ENCODE data around the gene ZACN. TPM values are rescaled to one million over a fixed set of nuclear protein-coding genes. Genes with fewer than 3 reads are reported as not detected.

The ZACN gene
- total and polyA plus RNA-seq, 2 experiments from 2014 or later: 21.2 TPM; not detected in 1

- 1% methylated on average over 57 of the region's 57 CpGs for WGBS (ENCODE audit: low lambda C conversion rate, missing lambda C conversion rate)
- Histone ChIP-seq H3K27me3 (peaks cover 39% of the 10 kb centered on the region), H3K9me3 (ENCODE audit: low read depth) (no peaks in the 10 kb centered on the region), H3K4me1 (ENCODE audit: insufficient read depth) (peaks cover 23% of the 10 kb centered on the region), H4K20me1 (ENCODE audit: insufficient read depth, poor library complexity, severe bottlenecking) (peaks cover 18% of the 10 kb centered on the region), H3K27ac (peak within 1 kb of the TSS; percentile 74), H3K36me3 (replicated peaks; ENCODE audit: insufficient read depth, low read depth) (no peaks in the 10 kb centered on the region), H3K9me2 (replicated peaks; ENCODE audit: insufficient read depth) (no peaks in the 10 kb centered on the region), H3K4me2 (peak within 1 kb of the TSS; percentile 92), H3K79me2 (peaks cover 45% of the 10 kb centered on the region), H2AFZ (peak within 1 kb of the TSS; percentile 91), H3K4me3 (peak within 1 kb of the TSS; percentile 82)
- TF ChIP-seq EZH2 (IDR thresholded peaks at IDR 0.05; ENCODE audit: borderline replicate concordance) (no peak), CTCF (IDR thresholded peaks at IDR 0.05; ENCODE audit: poor library complexity) (no peak), EZH2phosphoT487 (IDR thresholded peaks at IDR 0.05; ENCODE audit: low read depth, severe bottlenecking, unreplicated experiment) (no peak)
- DNase-seq (ENCODE audit: low spot score): peak; percentile 96
Observed at GRCh38 chr17:76072148-76072858, 6.7 kb upstream of the ZACN start, which contains the start of gene SRP68. SRP68 (minus strand) TSS chr17:76072517; CDS start chr17:76072491, 26 bp downstream.

DNA sequence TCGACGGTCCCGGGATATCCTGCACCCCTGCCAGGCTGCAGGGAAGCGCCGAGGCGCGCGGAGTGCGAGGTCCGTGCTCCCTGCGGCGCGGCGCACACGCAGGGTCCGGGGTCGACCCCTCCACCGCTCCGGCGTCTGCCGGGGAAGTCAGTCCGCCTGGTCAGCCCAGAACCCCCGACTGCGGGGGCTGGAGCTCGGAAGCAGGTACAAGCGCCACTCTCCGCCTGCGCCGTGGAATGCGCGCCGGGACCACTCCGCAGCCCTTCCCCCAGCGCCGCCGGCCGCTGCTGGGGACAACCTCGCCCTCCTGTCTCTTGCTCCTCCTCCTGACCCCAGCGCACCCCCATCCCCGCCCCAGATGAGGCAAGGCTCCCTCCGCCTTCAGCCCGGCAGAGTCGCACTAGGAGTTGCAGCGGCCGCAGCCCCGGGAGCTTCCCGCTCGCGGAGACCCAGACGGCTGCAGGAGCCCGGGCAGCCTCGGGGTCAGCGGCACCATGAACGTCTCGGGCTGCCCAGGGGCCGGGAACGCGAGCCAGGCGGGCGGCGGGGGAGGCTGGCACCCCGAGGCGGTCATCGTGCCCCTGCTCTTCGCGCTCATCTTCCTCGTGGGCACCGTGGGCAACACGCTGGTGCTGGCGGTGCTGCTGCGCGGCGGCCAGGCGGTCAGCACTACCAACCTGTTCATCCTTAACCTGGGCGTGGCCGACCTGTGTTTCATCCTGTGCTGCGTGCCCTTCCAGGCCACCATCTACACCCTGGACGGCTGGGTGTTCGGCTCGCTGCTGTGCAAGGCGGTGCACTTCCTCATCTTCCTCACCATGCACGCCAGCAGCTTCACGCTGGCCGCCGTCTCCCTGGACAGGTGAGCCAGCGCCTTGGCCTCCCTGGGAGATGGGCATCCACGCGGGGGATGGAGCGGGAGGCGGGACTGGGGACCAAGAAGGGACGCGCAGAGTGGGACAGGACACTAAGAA, 4.3 kb upstream of the ZACN start, which contains the start of gene GALR2:
GALR2 (plus strand) TSS at position 392 of the 974 bp plus-strand sequence; CDS start at position 495, 103 bp downstream.
- Histone ChIP-seq H3K4me2 (peak within 1 kb of the TSS; percentile 73), H2AFZ (no peak within 1 kb of the TSS), H3K79me2 (peaks cover 26% of the 10 kb centered on the region), H3K27ac (no peak within 1 kb of the TSS), H4K20me1 (ENCODE audit: insufficient read depth, poor library complexity, severe bottlenecking) (peaks cover 7% of the 10 kb centered on the region), H3K36me3 (replicated peaks; ENCODE audit: insufficient read depth, low read depth) (no peaks in the 10 kb centered on the region), H3K4me1 (ENCODE audit: insufficient read depth) (peaks cover 24% of the 10 kb centered on the region), H3K9me2 (replicated peaks; ENCODE audit: insufficient read depth) (no peaks in the 10 kb centered on the region), H3K27me3 (peaks cover 63% of the 10 kb centered on the region), H3K4me3 (no peak within 1 kb of the TSS), H3K9me3 (ENCODE audit: low read depth) (no peaks in the 10 kb centered on the region)
- TF ChIP-seq CTCF (IDR thresholded peaks at IDR 0.05; ENCODE audit: poor library complexity): no peak
- peak; percentile 7 for TF ChIP-seq EZH2phosphoT487 (IDR thresholded peaks at IDR 0.05; ENCODE audit: low read depth, severe bottlenecking, unreplicated experiment)
- peak; percentile 53 for TF ChIP-seq EZH2 (IDR thresholded peaks at IDR 0.05; ENCODE audit: borderline replicate concordance)
- peak; percentile 2 for DNase-seq (ENCODE audit: low spot score)
- WGBS (ENCODE audit: low lambda C conversion rate, missing lambda C conversion rate): 3% methylated on average over 74 of the region's 92 CpGs

DNA sequence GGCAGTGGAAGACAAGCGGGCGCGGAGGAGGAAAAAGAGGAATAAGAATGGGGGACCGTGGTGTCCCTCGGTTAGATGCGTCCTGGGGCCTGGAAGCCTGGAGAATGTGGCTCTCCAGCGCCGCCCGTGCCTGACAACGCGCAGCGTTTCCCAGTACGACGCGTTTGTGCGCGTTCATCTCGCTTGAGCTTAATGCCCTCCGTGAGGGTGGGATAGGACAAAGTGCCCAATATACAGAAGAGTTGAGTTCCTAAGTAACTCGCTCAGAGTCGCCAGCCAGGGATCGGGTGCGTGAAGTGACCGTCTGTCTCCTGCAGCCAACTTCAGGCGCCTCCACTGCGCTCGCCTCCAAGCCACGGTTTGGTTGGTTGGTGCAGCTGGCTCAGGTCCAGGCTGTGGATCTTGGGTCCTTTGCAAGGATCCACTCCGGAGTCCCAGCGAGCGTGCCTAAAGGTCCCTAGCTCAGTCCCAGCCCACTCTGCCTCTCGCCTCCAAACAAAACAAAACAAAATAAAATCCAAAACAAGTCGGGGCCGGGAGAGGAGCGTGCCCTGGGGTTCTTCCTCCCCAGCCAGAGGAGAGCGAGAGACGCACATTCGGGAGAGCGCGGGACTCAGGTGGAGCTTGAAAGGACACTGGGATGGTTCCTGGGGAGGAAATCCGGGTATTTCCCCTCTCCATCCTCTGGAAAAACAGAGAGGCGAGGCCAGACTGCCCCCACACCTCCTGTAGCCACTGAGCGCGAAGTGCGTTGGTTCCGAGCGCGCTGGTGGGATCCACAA, 3.4 kb upstream of the ZACN start:
- H4K20me1 ChIP-seq (ENCODE audit: insufficient read depth, poor library complexity, severe bottlenecking): peaks cover 7% of the 10 kb centered on the region
- H3K9me3 ChIP-seq (ENCODE audit: low read depth): no peaks in the 10 kb centered on the region
- no peaks in the 10 kb centered on the region for H3K9me2 ChIP-seq (replicated peaks; ENCODE audit: insufficient read depth)
- H3K4me2 ChIP-seq: peak overlapping the region; percentile 73
- 10% methylated on average over 45 of the region's 48 CpGs for WGBS (ENCODE audit: low lambda C conversion rate, missing lambda C conversion rate)
- no peak overlapping the region for H3K4me3 ChIP-seq
- H3K4me1 ChIP-seq (ENCODE audit: insufficient read depth): peaks cover 32% of the 10 kb centered on the region
- H2AFZ ChIP-seq: no peak overlapping the region
- H3K79me2 ChIP-seq: peaks cover 17% of the 10 kb centered on the region
- no peak for DNase-seq (ENCODE audit: low spot score)
- TF ChIP-seq EZH2phosphoT487 (IDR thresholded peaks at IDR 0.05; ENCODE audit: low read depth, severe bottlenecking, unreplicated experiment): no peak
- TF ChIP-seq CTCF (IDR thresholded peaks at IDR 0.05; ENCODE audit: poor library complexity): no peak
- TF ChIP-seq EZH2 (IDR thresholded peaks at IDR 0.05; ENCODE audit: borderline replicate concordance): no peak
- H3K36me3 ChIP-seq (replicated peaks; ENCODE audit: insufficient read depth, low read depth): no peaks in the 10 kb centered on the region
- no peak overlapping the region for H3K27ac ChIP-seq
- peaks cover 70% of the 10 kb centered on the region for H3K27me3 ChIP-seq

Data from hepatocyte (in vitro differentiated cells).